Smooth muscle cell (in vitro differentiated cells): ENCODE data around the gene ARMC9. TPM values are rescaled to one million over a fixed set of nuclear protein-coding genes. Genes with fewer than 3 reads are reported as not detected.
"Not testable (repeated sequence)": the region's sequence is repeated elsewhere in the genome, so short reads cannot be mapped to it uniquely, and the experiment has no call there.

Experiments used
- DNase-seq: peaks from one replicate; lab custom pipeline; 2025; ENCODE audit not compliant: unreplicated experiment; lab: John Stamatoyannopoulos, UW
- H2AFZ ChIP-seq: fragments of 200-600 bp; sonication (generic); 2 replicates; pipeline ENCODE4 v1.6.0; 2016; ENCODE audit warnings: antibody characterized with exemption, low read depth, mild to moderate bottlenecking
- H3F3A ChIP-seq: fragments of 200-600 bp; sonication (generic); 2 replicates; pipeline ENCODE4 v1.6.0; 2017; ENCODE audit warnings: antibody characterized with exemption, low read depth
- H3K27ac ChIP-seq: fragments of 200-600 bp; sonication (generic); 2 replicates; pipeline ENCODE4 v1.5.1; 2016; ENCODE audit warnings: low read depth, mild to moderate bottlenecking
- H3K27me3 ChIP-seq: fragments of 200-600 bp; sonication (generic); 2 replicates; pipeline ENCODE4 v1.6.1; 2016; ENCODE audit warnings: low read depth, mild to moderate bottlenecking
- H3K36me3 ChIP-seq: fragments of 200-600 bp; sonication (generic); 2 replicates; pipeline ENCODE4 v1.5.1; 2016; ENCODE audit warnings: low read depth
- H3K4me1 ChIP-seq: fragments of 200-600 bp; sonication (generic); 2 replicates; pipeline ENCODE4 v1.5.1; 2016; ENCODE audit warnings: low read depth
- H3K4me2 ChIP-seq: fragments of 200-600 bp; sonication (generic); 2 replicates; pipeline ENCODE4 v1.6.0; 2016; ENCODE audit warnings: mild to moderate bottlenecking
- H3K4me3 ChIP-seq: fragments of 200-600 bp; sonication (generic); 2 replicates; pipeline ENCODE4 v1.5.1; 2016; ENCODE audit warnings: mild to moderate bottlenecking
- H3K79me2 ChIP-seq: fragments of 200-600 bp; sonication (generic); 2 replicates; pipeline ENCODE4 v1.6.0; 2016; ENCODE audit warnings: low read depth, mild to moderate bottlenecking
- H3K9ac ChIP-seq: fragments of 200-600 bp; sonication (generic); 2 replicates; pipeline ENCODE4 v1.6.0; 2016; ENCODE audit warnings: low read depth
- H3K9me3 ChIP-seq: fragments of 200-600 bp; sonication (generic); replicated peaks from 2 replicates; pipeline ENCODE4 v1.5.1; 2016; ENCODE audit warnings: low read depth
- H4K20me1 ChIP-seq: fragments of 200-600 bp; sonication (generic); 2 replicates; pipeline ENCODE4 v1.6.0; 2016; ENCODE audit warnings: low read depth
- CTCF ChIP-seq: fragments of 200-600 bp; sonication (generic); IDR thresholded peaks from 2 replicates; pipeline ENCODE4 v1.5.1; 2017; ENCODE audit warnings: borderline replicate concordance, mild to moderate bottlenecking, antibody characterized with exemption; ENCODE audit not compliant: insufficient read depth, poor library complexity, severe bottlenecking
- WGBS: methylation state at CpG from one replicate; pipeline ENCODE4 v1.1.7; 2016; ENCODE audit warnings: low lambda C conversion rate; 5-methylcytosine and 5-hydroxymethylcytosine counted together
- polyA plus RNA-seq: library from polyadenylated mRNA; unstranded; fragments of >200 nt; fragmentation: Nextera tagmentation; extraction: Ambion mirVana; gene quantifications from 2 replicates; pipeline ENCODE4 v1.2.1, GENCODE V29; 2016
- total RNA-seq: library from RNA; depleted of rRNA; stranded (reverse); fragments of >200 nt; gene quantifications from 2 replicates; pipeline ENCODE4 v1.2.3, GENCODE V29; 2014

Gene ARMC9
- total and polyA plus RNA-seq, 2 experiments from 2014 or later, result 34.7 to 51.0 TPM

GRCh38 chr2:231196592-231196991 is 1.8 kb upstream of the ARMC9 start:
- Histone ChIP-seq H3K36me3 (no peaks in the 10 kb centered on the region), H3K9ac (no peak overlapping the region), H2AFZ (no peak overlapping the region), H3K79me2 (peaks cover 11% of the 10 kb centered on the region), H3K4me1 (peaks cover 14% of the 10 kb centered on the region), H3F3A (peaks cover 5% of the 10 kb centered on the region), H3K27me3 (no peaks in the 10 kb centered on the region), H3K4me3 (no peak overlapping the region), H3K9me3 (no peaks in the 10 kb centered on the region), H3K27ac (no peak overlapping the region), H4K20me1 (peaks cover 8% of the 10 kb centered on the region), H3K4me2 (no peak overlapping the region)
- no peak for TF ChIP-seq CTCF
- no peak for DNase-seq
- 89% methylated on average over 5 of the region's 5 CpGs for WGBS

DNA sequence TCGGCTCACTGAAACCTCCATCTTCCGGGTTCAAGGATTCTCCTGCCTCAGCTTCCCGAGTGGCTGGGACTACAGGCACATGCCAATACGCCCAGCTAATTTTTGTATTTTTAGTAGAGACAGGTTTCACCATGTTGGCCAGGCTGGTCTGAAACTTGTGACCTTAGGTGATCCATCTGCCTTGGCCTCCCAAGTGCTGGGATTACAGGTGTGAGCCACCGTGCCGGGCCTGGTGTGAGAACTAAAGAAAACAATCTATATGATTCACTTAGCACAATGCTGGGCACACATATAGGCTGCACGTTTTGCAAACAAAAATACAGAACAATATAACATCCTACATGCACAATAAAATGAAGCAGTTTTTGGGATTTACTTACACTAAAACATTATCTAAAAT is 1.2 kb upstream of the ARMC9 start:
- peaks cover 11% of the 10 kb centered on the region for H3K79me2 ChIP-seq
- H3K4me1 ChIP-seq, result peaks cover 14% of the 10 kb centered on the region
- H3K27me3 ChIP-seq, DNase-seq, H3K9me3 ChIP-seq, H3F3A ChIP-seq, H2AFZ ChIP-seq, H3K4me3 ChIP-seq, H3K27ac ChIP-seq, H4K20me1 ChIP-seq, H3K36me3 ChIP-seq, H3K9ac ChIP-seq: not testable (repeated sequence)
- 93% methylated on average over 7 of the region's 7 CpGs for WGBS
- H3K4me2 ChIP-seq, result peak overlapping the region; percentile 81

- peaks cover 5% of the 10 kb centered on the region for H3F3A ChIP-seq
- H3K36me3 ChIP-seq, result no peaks in the 10 kb centered on the region
- WGBS, result 36% methylated on average over 11 of the region's 11 CpGs
- H3K27ac ChIP-seq, result peak overlapping the region; percentile 77
- H3K4me3 ChIP-seq, result peak overlapping the region; percentile 75
- H2AFZ ChIP-seq, result peak overlapping the region; percentile 94
- no peak for TF ChIP-seq CTCF
- no peak for DNase-seq
- H3K4me2 ChIP-seq, result peak overlapping the region; percentile 81
- H3K27me3 ChIP-seq, result no peaks in the 10 kb centered on the region
- H3K4me1 ChIP-seq, result peaks cover 14% of the 10 kb centered on the region
- peaks cover 17% of the 10 kb centered on the region for H3K79me2 ChIP-seq
- no peaks in the 10 kb centered on the region for H3K9me3 ChIP-seq
- peak overlapping the region; percentile 43 for H3K9ac ChIP-seq
- peaks cover 9% of the 10 kb centered on the region for H4K20me1 ChIP-seq
Measured at GRCh38 chr2:231197706-231198290, 633 bp upstream of the ARMC9 start.

- peaks cover 5% of the 10 kb centered on the region for H3F3A ChIP-seq
- H3K4me2 ChIP-seq, result peak overlapping the region; percentile 81
- peaks cover 14% of the 10 kb centered on the region for H3K4me1 ChIP-seq
- peak overlapping the region; percentile 43 for H3K9ac ChIP-seq
- H3K27ac ChIP-seq, result peak overlapping the region; percentile 77
- no peak for DNase-seq
- peaks cover 18% of the 10 kb centered on the region for H4K20me1 ChIP-seq
- H3K4me3 ChIP-seq, result peak overlapping the region; percentile 75
- TF ChIP-seq CTCF, result no peak
- peaks cover 25% of the 10 kb centered on the region for H3K79me2 ChIP-seq
- H3K36me3 ChIP-seq, result no peaks in the 10 kb centered on the region
- WGBS, result 14% methylated on average over 5 of the region's 5 CpGs
- no peaks in the 10 kb centered on the region for H3K9me3 ChIP-seq
- H3K27me3 ChIP-seq, result no peaks in the 10 kb centered on the region
- H2AFZ ChIP-seq, result peak overlapping the region; percentile 6
Measured at GRCh38 chr2:231199219-231199618, 788 bp downstream of the ARMC9 start.
